ENCODE data around the gene ANXA3.

DNA sequence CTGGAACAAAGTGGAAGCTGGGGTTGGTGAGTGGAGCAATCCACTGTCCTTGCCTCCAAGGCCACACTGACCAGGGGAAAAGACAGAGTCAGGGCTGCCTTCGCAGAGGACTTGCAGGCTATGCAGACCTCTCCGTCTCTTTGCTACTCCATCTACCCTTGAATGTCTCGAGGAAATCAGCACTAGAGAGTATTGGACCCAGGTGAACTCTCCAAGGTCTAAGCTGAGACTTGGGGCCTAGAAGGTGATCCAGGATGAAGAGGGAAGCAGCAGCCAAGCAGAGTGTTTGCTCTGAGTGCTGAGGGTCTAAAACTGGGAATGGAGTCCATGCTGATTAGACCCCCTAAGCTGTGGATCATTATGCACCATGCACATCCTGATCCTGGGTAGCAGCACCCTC, 54.5 kb downstream of the ANXA3 start:
- TF ChIP-seq, protein P1, sequence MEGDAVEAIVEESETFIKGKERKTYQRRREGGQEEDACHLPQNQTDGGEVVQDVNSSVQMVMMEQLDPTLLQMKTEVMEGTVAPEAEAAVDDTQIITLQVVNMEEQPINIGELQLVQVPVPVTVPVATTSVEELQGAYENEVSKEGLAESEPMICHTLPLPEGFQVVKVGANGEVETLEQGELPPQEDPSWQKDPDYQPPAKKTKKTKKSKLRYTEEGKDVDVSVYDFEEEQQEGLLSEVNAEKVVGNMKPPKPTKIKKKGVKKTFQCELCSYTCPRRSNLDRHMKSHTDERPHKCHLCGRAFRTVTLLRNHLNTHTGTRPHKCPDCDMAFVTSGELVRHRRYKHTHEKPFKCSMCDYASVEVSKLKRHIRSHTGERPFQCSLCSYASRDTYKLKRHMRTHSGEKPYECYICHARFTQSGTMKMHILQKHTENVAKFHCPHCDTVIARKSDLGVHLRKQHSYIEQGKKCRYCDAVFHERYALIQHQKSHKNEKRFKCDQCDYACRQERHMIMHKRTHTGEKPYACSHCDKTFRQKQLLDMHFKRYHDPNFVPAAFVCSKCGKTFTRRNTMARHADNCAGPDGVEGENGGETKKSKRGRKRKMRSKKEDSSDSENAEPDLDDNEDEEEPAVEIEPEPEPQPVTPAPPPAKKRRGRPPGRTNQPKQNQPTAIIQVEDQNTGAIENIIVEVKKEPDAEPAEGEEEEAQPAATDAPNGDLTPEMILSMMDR (IDR thresholded peaks at IDR 0.05; ENCODE audit: poor library complexity), result no peak
- TF ChIP-seq EZH2 (IDR thresholded peaks at IDR 0.05; ENCODE audit: borderline replicate concordance), result no peak

Measured in hepatocyte (in vitro differentiated cells).